Measurements from ENCODE around the gene CA10. TPM values are rescaled to one million over a fixed set of nuclear protein-coding genes. Genes with fewer than 3 reads are reported as not detected.

The CA10 gene
- total RNA-seq, 4 donors from 2014 or later = not detected

GRCh38 chr17:52071712-52072111, 86.8 kb downstream of the CA10 start:
- Histone ChIP-seq H3K27me3 (peaks cover 4% of the 10 kb centered on the region), H3K4me1 (no peaks in the 10 kb centered on the region), H3K27ac (no peak overlapping the region), H3K9me3 (no peaks in the 10 kb centered on the region), H3K36me3 (no peaks in the 10 kb centered on the region), H3K4me3 (no peak overlapping the region)
- no peak for TF ChIP-seq EP300 (IDR thresholded peaks at IDR 0.05)
- no peak for TF ChIP-seq POLR2A (IDR thresholded peaks at IDR 0.05)
- TF ChIP-seq POLR2AphosphoS5 (IDR thresholded peaks at IDR 0.05) = no peak
- no peak for TF ChIP-seq CTCF (IDR thresholded peaks at IDR 0.05)
- 57 to 78% methylated on average over 2 to 5 of the region's 5 CpGs for WGBS, 2 donors (ENCODE audit: low coverage in 1 of 2)
- ATAC-seq = no peak

GRCh38 chr17:52064791-52065211, 93.7 kb downstream of the CA10 start:
- Histone ChIP-seq H3K4me3 (no peak overlapping the region), H3K4me1 (no peaks in the 10 kb centered on the region), H3K27ac (no peak overlapping the region), H3K36me3 (no peaks in the 10 kb centered on the region), H3K9me3 (no peaks in the 10 kb centered on the region), H3K27me3 (no peaks in the 10 kb centered on the region)
- ATAC-seq = no peak
- WGBS, 2 donors (ENCODE audit: low coverage in 1 of 2) = 46 to 58% methylated on average over 2 of the region's 2 CpGs
- no peak for TF ChIP-seq CTCF (IDR thresholded peaks at IDR 0.05)
- no peak for TF ChIP-seq POLR2A (IDR thresholded peaks at IDR 0.05)
- TF ChIP-seq POLR2AphosphoS5 (IDR thresholded peaks at IDR 0.05) = no peak
- TF ChIP-seq EP300 (IDR thresholded peaks at IDR 0.05) = no peak

GRCh38 chr17:52049496-52049895, 109.0 kb downstream of the CA10 start:
- no peaks in the 10 kb centered on the region for H3K36me3 ChIP-seq
- H3K27ac ChIP-seq = no peak overlapping the region
- H3K9me3 ChIP-seq = no peaks in the 10 kb centered on the region
- no peak for TF ChIP-seq POLR2A (IDR thresholded peaks at IDR 0.05)
- TF ChIP-seq POLR2AphosphoS5 (IDR thresholded peaks at IDR 0.05) = no peak
- TF ChIP-seq CTCF (IDR thresholded peaks at IDR 0.05) = no peak
- no peak for TF ChIP-seq EP300 (IDR thresholded peaks at IDR 0.05)
- H3K27me3 ChIP-seq = no peaks in the 10 kb centered on the region
- H3K4me1 ChIP-seq = no peaks in the 10 kb centered on the region
- no peak overlapping the region for H3K4me3 ChIP-seq
- 17 to 18% methylated on average over 1 of the region's 1 CpG for WGBS, 2 donors (ENCODE audit: low coverage in 1 of 2)
- ATAC-seq = no peak

- no peak for TF ChIP-seq EP300 (IDR thresholded peaks at IDR 0.05)
- TF ChIP-seq CTCF (IDR thresholded peaks at IDR 0.05) = no peak
- no peak for TF ChIP-seq POLR2A (IDR thresholded peaks at IDR 0.05)
- no peak for TF ChIP-seq POLR2AphosphoS5 (IDR thresholded peaks at IDR 0.05)
- no peak for ATAC-seq
These were observed 109.5 kb downstream of the CA10 start for GRCh38 chr17:52049051-52049450.

GRCh38 chr17:52048137-52048898, 110.2 kb downstream of the CA10 start:
- TF ChIP-seq EP300 (IDR thresholded peaks at IDR 0.05) = no peak
- no peak for TF ChIP-seq CTCF (IDR thresholded peaks at IDR 0.05)
- TF ChIP-seq POLR2AphosphoS5 (IDR thresholded peaks at IDR 0.05) = no peak
- TF ChIP-seq POLR2A (IDR thresholded peaks at IDR 0.05) = no peak
- ATAC-seq = no peak
- no peaks in the 10 kb centered on the region for H3K4me1 ChIP-seq
- H3K36me3 ChIP-seq = no peaks in the 10 kb centered on the region
- 48 to 67% methylated on average over 5 of the region's 5 CpGs for WGBS, 2 donors (ENCODE audit: low coverage in 1 of 2)
- H3K27ac ChIP-seq = no peak overlapping the region
- H3K4me3 ChIP-seq = no peak overlapping the region
- H3K9me3 ChIP-seq = no peaks in the 10 kb centered on the region
- H3K27me3 ChIP-seq = no peaks in the 10 kb centered on the region

More at GRCh38 chr17:52049051-52049450, 109.5 kb downstream of the CA10 start:
- Histone ChIP-seq H3K27me3 (no peaks in the 10 kb centered on the region), H3K36me3 (no peaks in the 10 kb centered on the region), H3K9me3 (no peaks in the 10 kb centered on the region), H3K4me1 (no peaks in the 10 kb centered on the region), H3K27ac (no peak overlapping the region), H3K4me3 (no peak overlapping the region)
- 60 to 67% methylated on average over 3 of the region's 3 CpGs for WGBS, 2 donors (ENCODE audit: low coverage in 1 of 2)

Measured in gastroesophageal sphincter (tissue), 4 donors.